NCI-H748 (cell line): ENCODE measurements around the gene HMOX2.

Source experiments
- DNase-seq: peaks from one replicate; lab custom pipeline; 2025; ENCODE audit not compliant: unreplicated experiment; lab: John Stamatoyannopoulos, UW

Gene HMOX2

DNA sequence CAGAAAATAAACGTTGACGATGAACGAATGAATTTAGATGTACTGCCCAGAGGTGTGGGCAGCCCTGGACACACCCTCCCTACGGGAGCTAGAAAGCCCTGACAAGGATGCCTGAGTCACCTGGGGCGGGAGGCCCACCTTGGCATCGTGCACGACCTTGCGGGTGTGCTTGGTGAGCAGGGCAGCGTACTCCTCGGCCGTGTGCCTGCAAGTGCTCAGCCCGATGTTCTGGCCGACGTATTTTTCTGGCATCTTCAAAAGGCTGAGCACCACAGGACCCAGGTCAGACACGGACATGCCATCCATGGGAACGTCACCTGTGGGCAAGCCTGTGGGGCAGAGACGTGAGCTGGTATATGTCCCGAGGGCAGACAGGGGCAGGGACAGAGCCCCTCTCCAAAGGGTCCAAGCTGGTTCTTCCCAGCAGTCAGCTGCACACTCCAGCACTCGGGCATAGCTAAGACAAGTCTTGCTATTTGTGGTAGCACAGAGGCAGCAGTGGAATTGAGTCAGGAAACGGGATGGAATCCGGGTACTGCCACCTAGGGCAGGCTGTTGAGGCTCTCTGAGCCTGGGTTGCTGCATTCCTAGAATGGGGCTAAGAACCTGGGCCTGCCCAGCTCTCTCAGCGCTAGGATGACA lies 12.6 kb upstream of the HMOX2 start:
- no peak for DNase-seq

DNA sequence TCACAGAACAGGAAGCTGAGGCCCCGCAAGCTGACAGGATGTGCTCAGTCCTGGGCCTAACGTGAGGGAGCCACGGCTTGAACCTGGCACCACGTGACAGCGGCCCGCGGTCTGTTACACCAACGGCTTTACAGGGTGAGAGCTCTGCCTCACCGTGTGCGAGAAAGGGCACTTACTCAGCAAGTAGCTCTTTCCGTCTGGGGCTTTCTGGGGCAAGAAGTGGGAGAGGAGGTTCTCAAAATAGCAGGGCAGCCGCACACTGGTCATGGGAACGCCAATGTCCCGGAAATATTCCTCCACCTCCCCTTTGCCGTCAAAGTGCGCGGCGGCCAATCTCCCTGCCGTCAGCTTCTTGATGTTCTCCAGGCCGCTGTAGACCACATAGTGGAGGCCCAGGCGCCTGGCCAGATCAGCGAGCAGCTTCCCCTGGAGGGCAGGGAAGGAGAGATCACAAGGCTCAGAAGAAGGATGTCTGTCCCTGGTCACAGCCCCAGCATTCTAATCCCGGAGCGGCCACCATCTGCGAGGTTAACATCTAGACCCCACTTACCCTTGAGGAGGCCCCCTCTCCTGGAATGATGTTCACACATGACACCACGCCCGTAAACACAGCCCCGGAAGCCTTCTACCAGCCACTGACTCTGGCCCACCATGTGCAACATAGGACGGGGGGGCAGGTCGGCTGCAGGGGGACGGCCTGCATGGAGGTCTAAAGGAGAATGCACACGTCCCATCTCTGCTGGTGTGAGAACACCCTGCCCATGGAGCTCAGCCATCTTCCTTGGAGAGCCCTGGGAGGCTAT lies 10.0 kb upstream of the HMOX2 start:
- DNase-seq: no peak

DNA sequence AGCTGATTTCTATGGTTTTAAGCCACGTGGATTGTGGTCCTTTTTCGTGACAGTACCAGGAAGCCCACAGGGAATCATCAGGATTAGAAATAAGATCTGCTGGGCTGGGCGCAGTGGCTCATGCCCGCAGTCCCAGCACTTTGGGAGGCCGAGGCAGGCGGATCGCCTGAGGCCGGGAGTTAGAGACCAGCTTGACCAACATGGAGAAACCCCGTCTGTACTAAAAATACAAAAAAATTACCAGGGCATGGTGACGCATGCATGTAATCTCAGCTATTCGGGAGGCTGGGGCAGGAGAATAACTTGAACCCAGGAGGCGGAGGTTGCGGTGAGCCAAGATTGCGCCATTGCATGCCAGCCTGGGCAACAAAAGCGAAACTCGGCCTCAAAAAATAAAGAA lies 8.3 kb upstream of the HMOX2 start:
- no peak for DNase-seq

DNA sequence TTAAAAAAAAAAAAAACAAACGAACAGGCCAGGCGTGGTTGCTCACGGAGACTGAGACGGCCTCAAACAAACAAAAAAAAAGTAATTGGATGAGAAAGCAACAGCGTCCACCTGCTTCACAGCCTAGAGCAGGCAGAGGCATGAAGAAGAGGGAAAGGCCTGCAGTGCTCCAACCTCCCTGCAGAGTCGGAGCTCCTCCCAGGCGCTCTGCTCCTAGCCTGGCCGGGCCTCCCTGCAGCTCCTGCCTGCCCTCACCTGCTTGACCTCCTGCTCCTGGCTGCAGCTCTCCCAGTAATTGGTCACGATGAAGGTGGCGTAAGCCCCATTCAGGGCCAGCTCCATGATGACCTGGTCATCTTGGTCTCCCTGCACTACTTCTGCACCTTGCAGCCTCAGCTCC lies 7.2 kb upstream of the HMOX2 start:
- DNase-seq: no peak

DNA sequence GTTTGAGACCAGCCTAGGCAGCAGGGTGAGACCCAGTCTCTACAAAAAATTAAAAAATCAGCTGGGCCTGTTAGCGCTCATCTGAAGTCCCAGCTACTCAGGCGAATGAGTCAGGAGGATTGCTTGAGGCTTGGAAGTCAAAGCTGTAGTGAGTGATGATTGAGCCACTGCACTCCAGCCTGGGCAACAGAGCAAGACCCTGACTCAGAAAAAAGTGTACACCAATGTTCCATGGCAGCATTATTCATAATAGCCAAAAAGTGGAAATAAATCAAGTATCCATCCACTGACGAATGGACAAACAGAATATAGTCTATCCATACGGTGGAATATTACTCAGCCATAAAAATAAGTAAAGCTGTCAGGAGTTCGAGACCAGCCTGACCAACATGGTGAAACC lies 4.3 kb upstream of the HMOX2 start:
- DNase-seq: no peak

DNA sequence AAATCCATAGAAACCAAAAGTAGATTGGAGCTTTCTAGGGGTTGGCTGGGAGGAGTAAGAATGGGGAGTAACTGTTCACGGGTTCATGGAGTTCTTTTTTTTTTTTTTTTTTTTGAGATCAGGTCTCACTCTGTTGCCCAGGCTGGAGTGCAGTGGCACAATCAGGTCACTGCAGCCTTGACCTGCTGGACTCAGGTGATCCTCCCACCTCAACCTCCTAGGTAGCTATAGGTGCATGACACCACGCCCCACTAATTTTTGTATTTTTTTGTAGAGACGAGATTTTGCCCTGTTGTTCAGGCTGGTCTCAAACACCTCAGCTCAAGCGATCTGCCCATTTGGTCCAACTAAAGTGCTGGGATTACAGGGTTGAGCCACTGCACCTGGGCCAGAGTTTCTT lies 3.3 kb upstream of the HMOX2 start:
- DNase-seq: no peak

DNA sequence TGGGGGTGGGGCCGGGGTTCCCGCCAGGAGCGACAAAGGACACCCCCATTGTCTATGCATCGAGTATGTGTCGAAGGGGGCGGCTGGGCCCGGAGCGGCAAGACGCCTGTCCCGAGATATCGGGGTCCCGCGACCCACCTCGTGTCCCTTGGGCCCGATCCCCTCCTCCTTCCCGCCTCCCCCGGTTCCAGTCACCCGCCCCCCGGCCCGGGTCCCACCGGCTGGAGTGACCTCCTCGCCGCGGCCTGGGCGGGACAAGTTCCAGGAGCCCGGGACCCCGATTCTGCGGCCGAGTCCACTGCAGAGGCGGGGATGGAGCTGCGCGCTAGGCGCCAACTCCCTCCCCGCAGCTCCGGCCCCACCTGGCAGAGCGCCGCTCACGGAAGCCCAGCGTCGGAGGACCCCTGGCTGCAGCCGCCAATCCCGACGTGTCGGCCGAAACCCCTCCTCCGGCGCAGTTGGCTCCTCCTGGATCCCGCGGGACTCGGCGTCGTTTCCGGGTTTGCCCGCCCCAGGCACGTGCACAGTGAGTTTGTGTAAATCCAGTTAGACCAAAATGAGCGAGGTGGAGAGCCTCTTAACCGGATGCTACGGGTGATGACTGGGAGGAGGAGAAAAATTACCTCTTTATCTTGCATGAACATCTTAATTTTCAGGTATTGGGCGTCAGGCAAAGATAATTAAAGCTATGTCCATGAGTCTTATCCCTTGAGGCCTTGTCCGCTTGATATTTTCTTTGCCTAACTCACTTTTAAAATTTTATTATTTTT lies 1.8 kb upstream of the HMOX2 start, which contains the start of gene NMRAL1:
NMRAL1 (minus strand) TSS at position 434 of the 770 bp plus-strand sequence. CDS start 493 bp downstream, outside the sequence.
- peak; percentile 93 for DNase-seq

DNA sequence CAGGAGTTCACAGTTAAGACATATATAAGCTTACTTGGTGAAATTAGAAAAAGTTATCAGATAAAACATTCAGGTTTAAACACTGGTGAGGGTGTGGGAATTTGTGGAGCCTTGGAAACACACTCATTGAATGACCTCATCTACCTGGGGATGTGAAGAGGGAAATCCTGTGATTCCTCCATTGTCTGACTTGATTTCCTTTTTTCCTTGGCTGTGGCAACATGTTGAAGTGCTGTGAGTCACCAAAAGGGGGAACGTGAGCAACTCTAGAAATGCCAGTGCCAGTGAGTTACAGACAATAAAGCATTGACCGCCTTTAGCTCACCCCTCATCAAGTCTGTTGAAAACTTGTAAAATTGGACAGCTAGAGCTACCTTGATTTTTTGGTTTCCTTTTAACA lies 1.8 kb downstream of the HMOX2 start:
- DNase-seq: no peak

DNA sequence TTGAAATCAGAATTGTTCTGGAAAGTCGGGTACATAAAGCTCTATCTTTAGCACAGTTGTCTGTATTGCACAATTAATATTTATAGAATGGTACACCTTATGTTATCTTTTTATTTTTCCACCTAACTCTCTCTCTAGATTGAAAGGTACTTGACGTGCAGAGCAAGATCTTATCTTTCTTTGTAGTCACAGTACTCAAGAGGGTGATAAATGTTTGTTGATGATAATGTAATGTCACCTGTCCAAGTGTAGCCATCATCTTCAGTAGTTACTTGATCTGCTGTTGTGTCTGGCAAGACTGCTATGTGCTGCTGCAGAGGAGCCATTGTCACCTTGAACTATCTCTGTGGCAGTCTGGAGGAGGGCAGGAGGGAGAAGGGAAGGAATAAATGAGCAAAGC lies 5.3 kb downstream of the HMOX2 start:
- no peak for DNase-seq

DNA sequence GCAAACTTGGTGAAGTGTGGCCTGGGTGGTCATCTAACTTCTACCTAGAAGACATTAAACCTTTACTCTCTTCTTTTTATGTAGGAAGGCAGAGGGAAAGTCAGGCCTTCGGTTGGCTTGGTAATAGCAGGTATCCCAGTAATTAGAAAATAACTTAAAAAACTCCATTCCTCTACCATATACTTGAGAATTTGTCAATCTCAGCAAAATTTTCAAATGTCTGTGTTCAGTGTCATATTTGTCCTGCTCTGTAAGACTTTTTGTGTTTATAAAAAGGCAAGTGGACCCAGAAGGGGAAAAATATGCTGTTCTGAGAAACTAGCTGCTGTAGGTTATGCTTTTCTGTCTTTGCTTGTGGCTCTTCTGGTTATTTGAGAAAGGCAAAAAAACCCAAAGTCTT lies 5.8 kb downstream of the HMOX2 start:
- no peak for DNase-seq

DNA sequence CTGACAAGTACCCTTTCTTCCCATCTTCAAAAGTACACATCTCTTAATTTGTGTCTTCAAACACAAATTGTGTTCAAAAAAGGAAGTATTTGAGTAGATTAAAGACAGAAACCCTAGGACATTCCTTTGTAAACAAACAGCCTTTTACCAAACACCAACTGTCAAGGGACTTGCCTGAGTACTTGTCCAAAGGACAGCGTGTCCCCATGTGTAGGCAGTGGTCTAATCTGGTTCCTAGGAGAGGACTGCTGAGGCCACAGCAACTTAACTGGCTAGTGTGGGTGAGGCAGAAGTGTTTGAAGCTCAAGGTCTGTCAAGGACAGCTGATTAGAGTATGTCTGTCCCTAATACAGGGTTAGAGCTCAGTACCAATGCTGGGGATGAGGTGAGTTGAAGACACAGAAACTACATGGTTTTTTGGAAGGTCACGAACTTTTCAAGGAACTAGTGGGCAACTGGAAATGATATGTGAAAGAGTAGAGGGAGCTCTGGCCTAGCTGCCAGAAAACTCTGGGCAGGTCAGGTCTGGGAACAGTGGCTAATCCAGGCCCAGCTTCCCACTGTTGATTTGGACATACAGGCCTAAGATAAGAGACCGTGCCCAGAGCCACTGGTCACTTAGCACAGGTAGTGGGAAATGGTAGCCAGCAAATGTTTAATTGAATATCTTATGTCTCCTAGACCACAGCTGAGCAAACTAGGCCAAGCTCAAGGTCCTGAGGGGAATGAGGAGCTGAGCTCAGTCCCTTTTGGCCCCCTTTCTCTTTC lies 10.1 kb downstream of the HMOX2 start:
- DNase-seq: no peak

DNA sequence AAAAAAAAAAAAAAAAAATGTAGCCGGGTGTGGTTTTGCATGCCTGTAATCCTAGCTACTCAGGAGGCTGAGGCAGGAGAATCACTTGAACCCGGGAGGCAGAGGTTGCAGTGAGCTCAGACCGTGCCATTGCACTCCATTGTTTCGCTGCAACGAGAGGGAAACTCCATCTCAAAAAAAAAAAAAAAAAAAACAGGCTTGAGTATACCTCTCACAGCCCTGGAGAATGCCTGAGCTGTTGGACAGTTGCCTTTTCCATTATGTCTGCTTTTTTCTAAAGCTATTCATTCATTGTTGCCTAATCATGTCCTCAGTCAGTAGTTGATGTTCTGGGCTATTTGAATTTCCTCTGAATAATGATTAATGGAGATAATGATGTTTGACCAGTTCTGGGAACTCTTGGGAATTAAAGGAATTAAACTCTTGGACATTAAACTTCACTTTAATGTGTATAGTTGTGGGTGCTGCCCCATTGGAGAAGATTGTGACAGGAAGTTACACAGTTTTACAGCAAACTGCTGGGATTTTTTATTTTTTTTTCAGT lies 11.8 kb downstream of the HMOX2 start:
- DNase-seq: no peak

DNA sequence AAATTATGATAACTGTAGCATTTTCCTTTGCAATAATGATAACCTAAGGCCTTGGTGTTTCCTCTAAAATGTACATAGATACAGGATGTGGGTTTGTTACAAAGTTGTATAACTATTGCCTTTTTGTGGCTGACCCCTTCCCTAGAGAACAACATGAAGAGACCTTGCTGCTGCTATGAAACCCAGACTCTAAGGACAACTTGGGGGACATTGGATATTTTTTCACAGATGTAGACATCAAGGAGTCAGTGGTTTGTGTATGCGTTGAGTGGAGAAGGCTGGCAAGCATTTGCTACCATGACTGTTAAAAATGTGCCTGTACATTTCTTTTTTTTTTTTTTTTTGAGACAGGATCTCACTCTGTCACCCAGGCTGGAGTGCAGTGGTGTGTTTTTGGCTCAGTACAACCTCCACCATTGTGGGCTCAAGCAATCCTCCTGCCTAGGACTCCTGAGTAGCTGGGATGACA lies 12.3 kb downstream of the HMOX2 start:
- DNase-seq: no peak

DNA sequence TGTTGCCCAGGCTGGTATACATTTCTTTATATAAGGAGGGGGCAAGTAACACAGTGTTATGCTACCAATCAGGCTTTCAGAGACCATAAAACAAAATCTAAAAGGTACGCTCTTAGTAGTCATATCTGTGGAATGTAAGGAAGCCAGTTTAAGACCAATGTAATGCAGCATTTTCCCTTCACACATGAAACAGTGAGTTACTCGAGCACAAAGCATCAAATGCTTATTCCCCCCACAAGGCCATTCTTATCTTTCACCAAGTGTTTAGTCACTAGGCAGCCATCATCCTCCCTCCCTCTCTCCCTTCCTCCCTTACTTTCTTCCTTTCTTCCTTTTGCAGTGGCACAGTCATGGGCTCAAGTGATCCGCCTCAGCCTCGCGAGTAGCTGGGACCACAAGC lies 12.8 kb downstream of the HMOX2 start:
- no peak for DNase-seq

DNA sequence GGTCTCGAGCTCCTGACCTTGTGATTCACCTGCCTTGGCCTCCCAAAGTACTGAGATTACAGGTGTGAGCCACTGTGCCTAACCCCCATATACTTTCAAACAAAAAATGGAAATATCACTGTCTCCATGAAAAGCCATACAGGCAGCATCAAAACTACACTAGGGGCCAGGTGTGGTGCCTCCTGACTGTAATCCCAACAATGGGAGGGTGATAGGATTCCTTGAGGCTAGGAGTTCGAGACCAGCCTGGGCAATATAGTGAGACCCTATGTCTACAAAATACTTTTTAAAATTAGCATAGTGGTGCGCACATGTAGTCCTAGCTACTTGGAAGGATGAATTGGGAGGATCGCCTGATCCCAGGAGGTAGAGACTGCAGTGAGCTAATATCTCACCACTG lies 15.7 kb downstream of the HMOX2 start:
- DNase-seq: no peak

DNA sequence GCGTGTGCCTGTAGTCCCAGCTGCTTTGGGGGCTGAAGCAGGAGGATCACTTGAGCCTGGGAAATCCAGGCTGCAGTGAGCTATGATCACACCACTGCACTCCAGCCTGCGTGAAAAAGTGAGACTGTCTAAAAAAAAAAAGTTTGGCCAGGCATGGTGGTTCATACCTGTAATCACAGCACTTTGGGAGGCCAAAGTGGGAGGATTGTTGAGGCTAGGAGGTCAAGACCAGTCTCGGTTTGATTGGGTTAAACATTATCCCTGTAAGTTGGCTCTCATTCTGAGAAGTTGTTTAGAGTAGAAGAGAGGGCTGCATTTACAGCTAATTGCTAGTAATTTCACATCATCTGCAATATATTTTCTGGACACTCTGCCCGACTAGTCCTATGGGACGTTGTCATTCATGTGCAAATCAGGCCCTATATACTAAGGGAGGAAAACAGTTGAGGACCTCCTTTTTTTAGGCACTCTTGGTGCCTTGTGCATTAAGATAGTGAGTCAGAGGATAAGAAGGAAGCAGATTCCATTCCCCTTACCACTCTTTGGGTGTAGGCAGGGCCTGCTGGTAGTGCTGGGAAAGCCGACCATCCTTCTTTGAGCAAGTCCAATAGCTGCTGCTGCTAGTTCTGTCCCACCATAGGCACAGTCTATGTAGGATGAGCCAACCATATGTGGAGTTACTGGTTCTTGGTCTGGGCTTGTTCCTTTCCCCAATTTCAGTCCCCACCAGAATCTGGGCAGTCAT lies 18.7 kb downstream of the HMOX2 start:
- DNase-seq: no peak

DNA sequence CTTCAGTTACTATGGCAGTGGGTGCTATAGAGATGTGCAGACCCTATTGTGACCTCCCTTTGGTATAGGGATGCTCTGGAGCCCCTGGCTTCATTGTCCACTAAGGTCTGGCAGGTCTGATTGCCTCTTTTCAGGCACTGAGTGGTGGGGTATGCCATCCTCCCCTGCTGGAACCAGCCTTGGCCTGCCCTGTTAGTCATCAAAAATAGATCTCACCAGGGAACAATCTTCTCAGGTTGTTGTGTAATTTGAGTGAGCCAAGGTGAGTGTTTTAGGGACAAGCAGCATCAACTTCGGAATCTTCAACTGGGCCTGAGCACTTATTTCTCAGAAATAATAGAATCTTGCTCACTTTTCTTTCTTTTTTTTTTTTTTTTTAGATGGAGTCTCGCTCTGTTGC lies 19.6 kb downstream of the HMOX2 start:
- no peak for DNase-seq

DNA sequence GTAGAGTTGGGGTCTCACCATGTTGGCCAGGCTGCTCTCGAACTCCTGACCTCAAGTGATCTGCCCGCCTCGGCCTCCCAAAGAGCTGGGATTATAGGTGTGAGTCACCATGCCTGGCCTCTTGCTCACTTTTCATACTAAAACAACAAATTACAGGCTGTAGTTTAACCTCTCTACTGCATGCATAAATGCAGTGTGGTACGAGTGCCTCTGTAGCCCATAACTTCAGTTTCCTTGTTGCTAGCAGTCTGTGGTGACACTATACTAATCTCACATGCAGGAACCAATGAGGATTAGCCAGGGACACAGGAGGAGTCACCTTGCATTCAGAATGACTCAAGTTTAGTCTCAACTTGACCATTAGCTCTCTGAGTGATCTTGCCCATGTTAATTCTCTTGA lies 20.1 kb downstream of the HMOX2 start:
- no peak for DNase-seq

DNA sequence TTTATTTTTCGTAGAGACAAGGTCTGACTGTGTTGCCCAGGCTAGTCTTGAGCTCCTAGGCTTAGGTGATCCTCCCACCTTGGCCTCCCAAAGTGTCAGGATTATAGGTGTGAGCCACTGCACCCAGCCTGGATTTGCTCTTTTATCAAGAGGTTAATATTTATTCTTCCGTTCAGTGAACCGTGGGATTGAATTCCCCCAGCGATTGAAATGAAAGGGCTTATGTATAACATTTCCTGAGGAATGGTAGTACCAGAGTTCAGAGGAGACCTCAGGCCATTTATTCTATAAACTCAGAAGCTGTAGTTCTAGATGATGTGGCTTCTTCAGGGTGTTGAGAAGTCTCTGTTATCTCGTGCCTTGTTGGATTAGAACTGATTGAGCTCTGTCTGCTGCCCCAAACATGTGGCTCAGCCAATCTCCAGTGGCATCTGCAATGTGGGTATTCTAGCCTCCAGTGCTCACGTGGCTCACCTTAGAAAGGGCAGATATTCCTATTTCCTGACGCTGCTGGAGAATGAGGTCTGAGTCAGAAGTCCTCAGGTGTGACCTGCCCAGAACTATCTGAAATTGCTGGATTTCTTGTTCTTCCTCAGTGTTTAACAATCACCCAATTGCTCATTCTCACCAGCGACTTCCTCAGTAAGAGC lies 22.5 kb downstream of the HMOX2 start:
- no peak for DNase-seq

DNA sequence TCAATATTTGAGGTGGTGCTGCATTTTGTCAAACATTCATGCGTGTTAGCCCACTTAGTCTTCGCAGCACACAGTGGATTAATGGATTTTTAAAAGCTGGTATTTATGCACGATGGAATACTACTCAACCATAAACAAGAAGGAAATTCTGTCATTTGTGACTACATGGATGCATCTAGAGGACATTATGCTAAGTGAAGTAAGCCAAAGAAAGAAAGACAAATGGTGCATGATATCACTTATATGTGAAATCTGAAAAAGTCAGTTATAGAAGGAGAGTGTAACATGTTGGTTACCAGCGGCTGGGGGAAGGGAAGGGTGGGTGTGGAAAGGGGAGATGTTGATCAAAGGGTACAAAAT lies 23.0 kb downstream of the HMOX2 start:
- no peak for DNase-seq
